Activated naive CD4-positive, alpha-beta T cell treated with anti-CD3 and anti-CD28 coated beads, Interleukin-2, amount 10 ng/mL, durations not matched to agents 7 days and 5 days (primary cell): Measurements from ENCODE around the gene RAB40C.

Experiments used
- CTCF ChIA-PET: fragments of 350-600 bp; sonication (Branson Sonifier 250); formaldehyde crosslinking; loops from one replicate; lab custom pipeline; 2021; ENCODE audit warnings: antibody characterized with exemption; lab: Charles Lee
- DNase-seq: peaks from one replicate; pipeline ENCODE4 v3.0.0-alpha.2; 2020
- H3K27ac Mint-ChIP-seq: one replicate; pipeline ENCODE4 v1.8.0; 2021; ENCODE audit warnings: mild to moderate bottlenecking, moderate library complexity, mixed read lengths
- H3K27me3 Mint-ChIP-seq: one replicate; pipeline ENCODE4 v1.8.0; 2021; ENCODE audit warnings: mild to moderate bottlenecking, mixed read lengths
- H3K36me3 Mint-ChIP-seq: one replicate; pipeline ENCODE4 v1.8.0; 2021; ENCODE audit warnings: mixed read lengths
- H3K4me1 Mint-ChIP-seq: one replicate; pipeline ENCODE4 v1.8.0; 2021; ENCODE audit warnings: mixed read lengths
- H3K4me3 Mint-ChIP-seq: one replicate; pipeline ENCODE4 v1.8.0; 2021; ENCODE audit warnings: mild to moderate bottlenecking, moderate library complexity, mixed read lengths
- H3K9me3 Mint-ChIP-seq: one replicate; pipeline ENCODE4 v1.8.0; 2021; ENCODE audit warnings: mixed read lengths

Gene RAB40C

GRCh38 chr16:617855-618254 is 28.0 kb downstream of the RAB40C start:
- Mint-ChIP-seq H3K27me3 (no peaks in the 10 kb centered on the region), H3K9me3 (no peaks in the 10 kb centered on the region), H3K27ac (no peak overlapping the region), H3K36me3 (no peaks in the 10 kb centered on the region), H3K4me1 (no peaks in the 10 kb centered on the region), H3K4me3 (no peak overlapping the region)
- CTCF ChIA-PET: no interaction called here
- no peak for DNase-seq

- Mint-ChIP-seq H3K27ac (no peak overlapping the region), H3K36me3 (no peaks in the 10 kb centered on the region), H3K4me1 (no peaks in the 10 kb centered on the region), H3K9me3 (no peaks in the 10 kb centered on the region), H3K27me3 (no peaks in the 10 kb centered on the region), H3K4me3 (no peak overlapping the region)
- CTCF ChIA-PET: no interaction called here
- no peak for DNase-seq
These were observed 29.7 kb downstream of the RAB40C start for GRCh38 chr16:619476-620100.

- Mint-ChIP-seq H3K36me3 (no peaks in the 10 kb centered on the region), H3K4me3 (no peak overlapping the region), H3K27me3 (no peaks in the 10 kb centered on the region), H3K9me3 (no peaks in the 10 kb centered on the region), H3K4me1 (no peaks in the 10 kb centered on the region), H3K27ac (no peak overlapping the region)
- CTCF ChIA-PET: no interaction called here
- no peak for DNase-seq
These were observed 31.0 kb downstream of the RAB40C start for GRCh38 chr16:620700-621525.

GRCh38 chr16:621526-622105 is 31.8 kb downstream of the RAB40C start:
- CTCF ChIA-PET: no interaction called here
- DNase-seq: no peak
- no peaks in the 10 kb centered on the region for H3K4me1 Mint-ChIP-seq
- no peaks in the 10 kb centered on the region for H3K36me3 Mint-ChIP-seq
- no peaks in the 10 kb centered on the region for H3K27me3 Mint-ChIP-seq
- H3K9me3 Mint-ChIP-seq: no peaks in the 10 kb centered on the region
- H3K27ac Mint-ChIP-seq: no peak overlapping the region
- H3K4me3 Mint-ChIP-seq: no peak overlapping the region

GRCh38 chr16:622920-623280 is 33.0 kb downstream of the RAB40C start:
- H3K4me1 Mint-ChIP-seq: no peaks in the 10 kb centered on the region
- no peaks in the 10 kb centered on the region for H3K9me3 Mint-ChIP-seq
- CTCF ChIA-PET: no interaction called here
- DNase-seq: no peak
- no peaks in the 10 kb centered on the region for H3K36me3 Mint-ChIP-seq
- no peaks in the 10 kb centered on the region for H3K27me3 Mint-ChIP-seq
- no peak overlapping the region for H3K4me3 Mint-ChIP-seq
- H3K27ac Mint-ChIP-seq: no peak overlapping the region

- Mint-ChIP-seq H3K9me3 (no peaks in the 10 kb centered on the region), H3K4me1 (no peaks in the 10 kb centered on the region), H3K27ac (peak overlapping the region; percentile 50), H3K36me3 (peaks cover 3% of the 10 kb centered on the region), H3K4me3 (no peak overlapping the region), H3K27me3 (no peaks in the 10 kb centered on the region)
- CTCF ChIA-PET: interaction anchor here (1.2 kb wide), 1 partner anchor 24 kb away, joined by 3 read pairs; no protein-coding TSS in a partner anchor
- DNase-seq: no peak
These were observed 34.7 kb downstream of the RAB40C start for GRCh38 chr16:624526-625070.

GRCh38 chr16:625117-625976 is 35.5 kb downstream of the RAB40C start:
- Mint-ChIP-seq H3K9me3 (no peaks in the 10 kb centered on the region), H3K4me3 (no peak overlapping the region), H3K27ac (peak overlapping the region; percentile 19), H3K4me1 (no peaks in the 10 kb centered on the region), H3K36me3 (peaks cover 3% of the 10 kb centered on the region), H3K27me3 (no peaks in the 10 kb centered on the region)
- CTCF ChIA-PET: interaction anchor here (1.2 kb wide), 1 partner anchor 25 kb away, joined by 3 read pairs; no protein-coding TSS in a partner anchor
- DNase-seq: no peak

GRCh38 chr16:625977-626765 is 36.3 kb downstream of the RAB40C start:
- CTCF ChIA-PET: no interaction called here
- no peak overlapping the region for H3K27ac Mint-ChIP-seq

GRCh38 chr16:626787-627453 is 37.1 kb downstream of the RAB40C start:
- no peak overlapping the region for H3K27ac Mint-ChIP-seq
- H3K4me1 Mint-ChIP-seq: no peaks in the 10 kb centered on the region
- peaks cover 3% of the 10 kb centered on the region for H3K27me3 Mint-ChIP-seq
- DNase-seq: no peak
- no peaks in the 10 kb centered on the region for H3K9me3 Mint-ChIP-seq
- H3K36me3 Mint-ChIP-seq: peaks cover 3% of the 10 kb centered on the region
- H3K4me3 Mint-ChIP-seq: no peak overlapping the region
- CTCF ChIA-PET: no interaction called here

More at GRCh38 chr16:625977-626765, 36.3 kb downstream of the RAB40C start:
- peaks cover 3% of the 10 kb centered on the region for H3K36me3 Mint-ChIP-seq
- H3K4me1 Mint-ChIP-seq: no peaks in the 10 kb centered on the region
- no peaks in the 10 kb centered on the region for H3K27me3 Mint-ChIP-seq
- no peak overlapping the region for H3K4me3 Mint-ChIP-seq
- no peak for DNase-seq
- H3K9me3 Mint-ChIP-seq: no peaks in the 10 kb centered on the region

GRCh38 chr16:627454-628239 is 37.8 kb downstream of the RAB40C start:
- CTCF ChIA-PET: no interaction called here
- H3K9me3 Mint-ChIP-seq: no peaks in the 10 kb centered on the region

GRCh38 chr16:628321-629061 is 38.6 kb downstream of the RAB40C start:
- Mint-ChIP-seq H3K36me3 (peaks cover 3% of the 10 kb centered on the region), H3K4me3 (no peak overlapping the region), H3K27me3 (peaks cover 3% of the 10 kb centered on the region), H3K27ac (no peak overlapping the region), H3K9me3 (no peaks in the 10 kb centered on the region), H3K4me1 (no peaks in the 10 kb centered on the region)
- no peak for DNase-seq
- CTCF ChIA-PET: no interaction called here

More at GRCh38 chr16:627454-628239, 37.8 kb downstream of the RAB40C start:
- Mint-ChIP-seq H3K27ac (no peak overlapping the region), H3K4me3 (no peak overlapping the region), H3K4me1 (no peaks in the 10 kb centered on the region), H3K36me3 (peaks cover 3% of the 10 kb centered on the region), H3K27me3 (peaks cover 3% of the 10 kb centered on the region)
- DNase-seq: no peak
